Measurements from ENCODE around the gene ADAMTSL1. TPM values are rescaled to one million over a fixed set of nuclear protein-coding genes. Genes with fewer than 3 reads are reported as not detected.
A peak's percentile ranks its signal among the peaks of the same experiment; 100 is the strongest.

The ADAMTSL1 gene
- total RNA-seq, 2 donors from 2014 or later, result 1.5 TPM; not detected in 1

GRCh38 chr9:18708429-18708828 is 234.5 kb downstream of the ADAMTSL1 start:
- Mint-ChIP-seq H3K27ac (no peak overlapping the region), H3K27me3 (ENCODE audit: insufficient read depth) (no peaks in the 10 kb centered on the region), H3K9me3 (peaks cover 21% of the 10 kb centered on the region), H3K36me3 (ENCODE audit: low read depth) (peaks cover 2% of the 10 kb centered on the region), H3K4me3 (no peak overlapping the region), H3K4me1 (peaks cover 23% of the 10 kb centered on the region)
- no peak overlapping the region for H3K4me3 ChIP-seq (ENCODE audit: low read length)
- no peak for TF ChIP-seq CTCF (conservative IDR thresholded peaks at IDR 0.05)
- no peak overlapping the region for H3K9ac ChIP-seq (ENCODE audit: extremely low read depth, low read length, poor library complexity, severe bottlenecking)
- H3K36me3 ChIP-seq (ENCODE audit: control insufficient read depth, insufficient read depth, low read length), result no peaks in the 10 kb centered on the region
- 90 to 96% methylated on average over 4 of the region's 4 CpGs for WGBS, 2 experiments (ENCODE audit: insufficient coverage in 1 of 2, insufficient read length in 1 of 2)
- no peaks in the 10 kb centered on the region for H3K27me3 ChIP-seq (ENCODE audit: control insufficient read depth, insufficient read depth, low read length, poor library complexity, severe bottlenecking)
- peaks cover 7% of the 10 kb centered on the region for H3K9me3 ChIP-seq (ENCODE audit: control insufficient read depth, low read length)
- H3K27ac ChIP-seq (ENCODE audit: low read depth, low read length), result no peak overlapping the region
- DNase-seq, result no peak
- no peaks in the 10 kb centered on the region for H3K4me1 ChIP-seq (ENCODE audit: control insufficient read depth, insufficient read depth, low read length)

DNA sequence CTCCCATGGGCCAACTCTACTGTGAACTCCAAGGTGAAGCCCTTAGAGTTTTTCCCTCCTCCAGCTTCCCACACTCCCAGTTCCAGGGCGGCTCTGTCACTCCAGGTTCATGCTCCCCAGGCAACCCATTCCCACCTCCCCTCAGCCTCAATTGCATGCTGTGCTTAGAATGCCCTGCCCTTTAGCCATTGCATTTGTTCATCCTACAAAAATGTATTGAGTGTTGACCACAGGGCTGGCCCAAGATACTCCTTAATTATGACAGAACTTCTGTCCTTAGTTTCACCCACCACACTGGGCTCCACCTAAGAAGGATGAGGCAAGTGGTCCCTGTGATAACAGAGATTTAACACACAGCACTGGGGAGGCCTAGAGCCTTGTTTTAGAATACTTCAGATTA is 236.1 kb downstream of the ADAMTSL1 start:
- Mint-ChIP-seq H3K27me3 (ENCODE audit: insufficient read depth) (no peaks in the 10 kb centered on the region), H3K4me3 (no peak overlapping the region), H3K27ac (no peak overlapping the region), H3K9me3 (peaks cover 21% of the 10 kb centered on the region), H3K4me1 (peaks cover 16% of the 10 kb centered on the region), H3K36me3 (ENCODE audit: low read depth) (peaks cover 2% of the 10 kb centered on the region)
- no peak for TF ChIP-seq CTCF (conservative IDR thresholded peaks at IDR 0.05)
- DNase-seq, result peak; percentile 55
- H3K27me3 ChIP-seq (ENCODE audit: control insufficient read depth, insufficient read depth, low read length, poor library complexity, severe bottlenecking), result no peaks in the 10 kb centered on the region
- H3K4me1 ChIP-seq (ENCODE audit: control insufficient read depth, insufficient read depth, low read length), result no peaks in the 10 kb centered on the region
- H3K27ac ChIP-seq (ENCODE audit: low read depth, low read length), result no peak overlapping the region
- 80 to 90% methylated on average over 1 of the region's 1 CpG for WGBS, 2 experiments (ENCODE audit: insufficient coverage in 1 of 2, insufficient read length in 1 of 2)
- no peaks in the 10 kb centered on the region for H3K36me3 ChIP-seq (ENCODE audit: control insufficient read depth, insufficient read depth, low read length)
- H3K4me3 ChIP-seq (ENCODE audit: low read length), result no peak overlapping the region
- peaks cover 7% of the 10 kb centered on the region for H3K9me3 ChIP-seq (ENCODE audit: control insufficient read depth, low read length)
- no peak overlapping the region for H3K9ac ChIP-seq (ENCODE audit: extremely low read depth, low read length, poor library complexity, severe bottlenecking)

GRCh38 chr9:18717759-18718158 is 243.8 kb downstream of the ADAMTSL1 start:
- Histone ChIP-seq H3K9me3 (ENCODE audit: control insufficient read depth, low read length) (no peaks in the 10 kb centered on the region), H3K4me1 (ENCODE audit: control insufficient read depth, insufficient read depth, low read length) (no peaks in the 10 kb centered on the region), H3K27me3 (ENCODE audit: control insufficient read depth, insufficient read depth, low read length, poor library complexity, severe bottlenecking) (no peaks in the 10 kb centered on the region), H3K27ac (ENCODE audit: low read depth, low read length) (no peak overlapping the region), H3K4me3 (ENCODE audit: low read length) (no peak overlapping the region), H3K9ac (ENCODE audit: extremely low read depth, low read length, poor library complexity, severe bottlenecking) (no peak overlapping the region), H3K36me3 (ENCODE audit: control insufficient read depth, insufficient read depth, low read length) (no peaks in the 10 kb centered on the region)
- DNase-seq, result no peak
- H3K4me3 Mint-ChIP-seq, result no peak overlapping the region
- TF ChIP-seq CTCF (conservative IDR thresholded peaks at IDR 0.05), result no peak
- WGBS, 2 experiments (ENCODE audit: insufficient coverage in 1 of 2, insufficient read length in 1 of 2), result 96% methylated on average over 2 of the region's 2 CpGs; no CpG with 5 or more reads in 1 of the 2 experiments
- no peak overlapping the region for H3K27ac Mint-ChIP-seq
- H3K9me3 Mint-ChIP-seq, result no peaks in the 10 kb centered on the region
- peaks cover 5% of the 10 kb centered on the region for H3K27me3 Mint-ChIP-seq (ENCODE audit: insufficient read depth)
- H3K36me3 Mint-ChIP-seq (ENCODE audit: low read depth), result no peaks in the 10 kb centered on the region
- no peaks in the 10 kb centered on the region for H3K4me1 Mint-ChIP-seq

Data from endodermal cell (in vitro differentiated cells).